Osteoblast (primary cell): Measurements from ENCODE around the gene WRAP73. TPM values are rescaled to one million over a fixed set of nuclear protein-coding genes. Genes with fewer than 3 reads are reported as not detected.

Source experiments
- DNase-seq: peaks from one replicate; pipeline ENCODE4 v3.0.0; 2011; ENCODE audit warnings: low spot score, mixed read lengths; ENCODE audit not compliant: insufficient read length; ENCODE audit errors: missing footprints
- H2AFZ ChIP-seq: 2 replicates; pipeline ENCODE4 v1.6.0; 2011; ENCODE audit warnings: mild to moderate bottlenecking, low read length
- H3K27ac ChIP-seq: 2 replicates; pipeline ENCODE4 v1.5.1; 2011; ENCODE audit warnings: mild to moderate bottlenecking, low read depth, low read length, moderate library complexity
- H3K27me3 ChIP-seq: 2 replicates; pipeline ENCODE4 v1.6.0; 2012; ENCODE audit warnings: mild to moderate bottlenecking, control low read depth, inconsistent platforms, low read length, moderate library complexity; ENCODE audit not compliant: insufficient read depth
- H3K36me3 ChIP-seq: 2 replicates; pipeline ENCODE4 v1.5.1; 2011; ENCODE audit warnings: mild to moderate bottlenecking, low read length, control low read depth, moderate library complexity; ENCODE audit not compliant: insufficient read depth
- H3K4me1 ChIP-seq: 2 replicates; pipeline ENCODE4 v1.5.1; 2011; ENCODE audit warnings: mild to moderate bottlenecking, low read length, control low read depth, moderate library complexity; ENCODE audit not compliant: insufficient read depth
- H3K4me2 ChIP-seq: 2 replicates; pipeline ENCODE4 v1.6.0; 2011; ENCODE audit warnings: mild to moderate bottlenecking, low read length; ENCODE audit not compliant: insufficient read depth
- H3K4me3 ChIP-seq: fragments of 200-600 bp; sonication (generic); 3 replicates; pipeline ENCODE4 v1.5.1; 2012; ENCODE audit warnings: mild to moderate bottlenecking, low read length, inconsistent platforms; ENCODE audit not compliant: insufficient read depth
- H3K79me2 ChIP-seq: 2 replicates; pipeline ENCODE4 v1.6.0; 2012; ENCODE audit warnings: mild to moderate bottlenecking, low read length, control low read depth, inconsistent platforms; ENCODE audit not compliant: insufficient read depth
- H3K9me3 ChIP-seq: 2 replicates; pipeline ENCODE4 v1.5.1; 2011; ENCODE audit warnings: low read depth, low read length, control low read depth
- H4K20me1 ChIP-seq: 2 replicates; pipeline ENCODE4 v1.6.0; 2012; ENCODE audit warnings: mild to moderate bottlenecking, low read length, control low read depth; ENCODE audit not compliant: insufficient read depth
- CTCF ChIP-seq: IDR thresholded peaks from 2 replicates; pipeline ENCODE4 v1.5.1; 2011; ENCODE audit warnings: mild to moderate bottlenecking, low read depth, low read length, moderate library complexity; ENCODE audit errors: extremely low read depth
- total RNA-seq: library from RNA; depleted of rRNA; stranded (reverse); fragments of >200 nt; gene quantifications from 2 replicates; pipeline ENCODE4 v1.2.3, GENCODE V29; 2012

The WRAP73 gene
- total RNA-seq, 1 donor, result 9.8 TPM

DNA sequence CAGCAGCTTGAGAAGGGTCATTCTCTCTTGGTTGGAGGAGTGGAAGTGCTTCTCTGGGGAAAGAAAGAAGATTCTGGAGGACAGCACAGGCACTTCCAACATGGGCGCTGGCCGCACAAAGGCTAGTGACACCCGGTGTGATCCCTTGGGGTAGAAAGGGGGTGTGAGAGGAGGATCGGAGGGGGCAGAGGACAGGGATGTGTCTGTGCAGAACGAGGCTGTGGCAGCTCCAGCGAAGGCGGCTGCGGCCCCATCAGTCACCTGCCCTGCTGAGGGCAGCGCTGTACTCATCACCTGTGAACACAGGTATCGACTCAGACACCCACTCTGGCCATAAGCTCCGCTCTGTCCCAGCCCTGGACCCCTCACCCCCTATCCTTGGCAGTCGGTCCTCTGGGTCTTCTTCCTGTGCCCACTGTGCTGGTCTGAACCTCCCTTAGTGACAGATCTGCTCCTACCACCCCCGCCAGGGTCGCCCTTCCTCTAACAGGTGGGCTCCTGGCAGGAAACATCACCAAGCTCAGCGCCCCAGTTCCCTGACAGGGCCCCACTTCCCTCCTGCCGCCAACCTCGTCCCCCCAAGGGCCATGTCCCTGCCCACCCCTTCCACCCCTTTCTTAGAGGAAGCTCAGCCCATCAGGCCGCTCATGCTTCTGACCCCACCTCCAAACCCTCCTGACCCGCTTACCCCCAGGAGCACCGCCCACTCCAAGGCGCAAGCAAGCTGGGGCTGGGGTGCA, 22.5 kb upstream of the WRAP73 start:
- Histone ChIP-seq H3K4me3 (no peak overlapping the region), H3K27ac (no peak overlapping the region), H2AFZ (no peak overlapping the region), H3K9me3 (no peaks in the 10 kb centered on the region), H3K4me1 (no peaks in the 10 kb centered on the region), H3K27me3 (no peaks in the 10 kb centered on the region), H4K20me1 (no peaks in the 10 kb centered on the region), H3K4me2 (no peak overlapping the region), H3K79me2 (no peaks in the 10 kb centered on the region), H3K36me3 (no peaks in the 10 kb centered on the region)
- DNase-seq, result no peak
- TF ChIP-seq CTCF, result no peak

GRCh38 chr1:3671371-3672180, 21.7 kb upstream of the WRAP73 start:
- H3K4me2 ChIP-seq, result no peak overlapping the region
- TF ChIP-seq CTCF, result no peak
- H3K4me1 ChIP-seq, result no peaks in the 10 kb centered on the region
- DNase-seq, result no peak
- H4K20me1 ChIP-seq, result no peaks in the 10 kb centered on the region
- no peaks in the 10 kb centered on the region for H3K27me3 ChIP-seq
- no peaks in the 10 kb centered on the region for H3K79me2 ChIP-seq
- no peaks in the 10 kb centered on the region for H3K36me3 ChIP-seq
- H3K4me3 ChIP-seq, result no peak overlapping the region
- H2AFZ ChIP-seq, result no peak overlapping the region
- no peak overlapping the region for H3K27ac ChIP-seq
- H3K9me3 ChIP-seq, result no peaks in the 10 kb centered on the region

DNA sequence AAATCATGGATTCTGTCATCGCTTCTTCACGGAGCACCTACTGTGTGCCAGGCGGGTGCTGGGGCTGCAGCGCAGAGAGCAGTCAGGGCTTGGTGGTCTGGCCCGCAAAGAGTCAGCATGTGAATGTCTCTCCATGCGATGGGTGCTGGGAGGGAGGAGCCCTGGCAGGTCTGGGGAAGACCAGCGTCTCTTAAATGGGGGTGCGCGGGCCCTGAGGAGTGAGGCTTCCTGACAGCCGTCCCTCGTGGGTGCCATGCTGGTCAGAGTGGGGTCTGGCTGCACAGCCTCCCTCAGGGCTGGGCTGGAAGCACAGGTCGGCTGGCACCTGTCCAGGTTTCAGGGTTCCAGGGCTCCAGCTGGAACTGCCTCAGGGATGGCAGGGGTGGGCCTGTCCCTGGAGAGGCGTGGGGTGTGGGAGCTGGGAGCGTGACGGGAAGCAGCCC, 20.9 kb upstream of the WRAP73 start:
- H3K27ac ChIP-seq, result no peak overlapping the region
- no peak overlapping the region for H3K4me3 ChIP-seq
- H3K4me2 ChIP-seq, result no peak overlapping the region
- no peak for TF ChIP-seq CTCF
- H2AFZ ChIP-seq, result no peak overlapping the region
- no peak for DNase-seq
- H3K27me3 ChIP-seq, result no peaks in the 10 kb centered on the region
- no peaks in the 10 kb centered on the region for H3K36me3 ChIP-seq
- no peaks in the 10 kb centered on the region for H3K9me3 ChIP-seq
- no peaks in the 10 kb centered on the region for H3K4me1 ChIP-seq
- H4K20me1 ChIP-seq, result no peaks in the 10 kb centered on the region
- no peaks in the 10 kb centered on the region for H3K79me2 ChIP-seq

- Histone ChIP-seq H3K4me3 (no peak overlapping the region), H4K20me1 (no peaks in the 10 kb centered on the region), H3K27ac (no peak overlapping the region), H3K4me2 (no peak overlapping the region), H3K9me3 (no peaks in the 10 kb centered on the region), H3K79me2 (no peaks in the 10 kb centered on the region), H3K36me3 (no peaks in the 10 kb centered on the region), H3K27me3 (no peaks in the 10 kb centered on the region), H2AFZ (no peak overlapping the region), H3K4me1 (no peaks in the 10 kb centered on the region)
- no peak for DNase-seq
- TF ChIP-seq CTCF, result no peak
These were observed 20.1 kb upstream of the WRAP73 start for GRCh38 chr1:3669971-3670431.
